ENCODE data around the gene MAB21L1.
A peak's percentile ranks its signal among the peaks of the same experiment; 100 is the strongest.

The MAB21L1 gene

GRCh38 chr13:35475960-35476943 lies at the start of gene MAB21L1:
MAB21L1 (minus strand) TSS chr13:35476689; CDS start chr13:35476138, 551 bp downstream.
- no peak for DNase-seq

GRCh38 chr13:35524171-35524570 lies 47.7 kb upstream of the MAB21L1 start:
- no peak for DNase-seq

- DNase-seq = no peak
Measured at GRCh38 chr13:35518337-35518946, 42.0 kb upstream of the MAB21L1 start.

GRCh38 chr13:35514801-35515502 lies 38.5 kb upstream of the MAB21L1 start:
- no peak for DNase-seq

GRCh38 chr13:35514061-35514477 lies 37.6 kb upstream of the MAB21L1 start:
- DNase-seq = no peak

- no peak for DNase-seq
Measured at GRCh38 chr13:35512271-35512920, 35.9 kb upstream of the MAB21L1 start.

- no peak for DNase-seq
Measured at GRCh38 chr13:35502456-35502855, 26.0 kb upstream of the MAB21L1 start.

GRCh38 chr13:35501661-35502235 lies 25.3 kb upstream of the MAB21L1 start:
- no peak for DNase-seq

GRCh38 chr13:35500144-35500543 lies 23.7 kb upstream of the MAB21L1 start:
- no peak for DNase-seq

GRCh38 chr13:35499676-35500075 lies 23.2 kb upstream of the MAB21L1 start:
- peak; percentile 11 for DNase-seq

GRCh38 chr13:35499196-35499662 lies 22.7 kb upstream of the MAB21L1 start:
- DNase-seq = peak; percentile 88

- no peak for DNase-seq
Measured at GRCh38 chr13:35498231-35498630, 21.7 kb upstream of the MAB21L1 start.

- no peak for DNase-seq
Measured at GRCh38 chr13:35496761-35497386, 20.4 kb upstream of the MAB21L1 start.

GRCh38 chr13:35496006-35496405 lies 19.5 kb upstream of the MAB21L1 start:
- DNase-seq = no peak

- DNase-seq = no peak
Measured at GRCh38 chr13:35489050-35489449, 12.6 kb upstream of the MAB21L1 start.

- no peak for DNase-seq
Measured at GRCh38 chr13:35485424-35485823, 8.9 kb upstream of the MAB21L1 start.

GRCh38 chr13:35484384-35484783 lies 7.9 kb upstream of the MAB21L1 start:
- DNase-seq = no peak

- no peak for DNase-seq
Measured at GRCh38 chr13:35483761-35484160, 7.3 kb upstream of the MAB21L1 start.

- DNase-seq = no peak
Measured at GRCh38 chr13:35482527-35482926, 6.0 kb upstream of the MAB21L1 start.

GRCh38 chr13:35481777-35482176 lies 5.3 kb upstream of the MAB21L1 start:
- DNase-seq = no peak

GRCh38 chr13:35480346-35480745 lies 3.9 kb upstream of the MAB21L1 start:
- DNase-seq = no peak

GRCh38 chr13:35479706-35480105 lies 3.2 kb upstream of the MAB21L1 start:
- no peak for DNase-seq

Data from DMS79 (cell line).